Suppressor macrophage treated with lipopolysaccharide for 4 hours (primary cell): Measurements from ENCODE around the gene ANKH.
"Not testable (repeated sequence)": the region's sequence is repeated elsewhere in the genome, so short reads cannot be mapped to it uniquely, and the experiment has no call there.

Experiments used
- DNase-seq: peaks from one replicate; pipeline ENCODE4 v3.0.0-alpha.2; 2020

Gene ANKH

GRCh38 chr5:14853685-14854084 is 17.9 kb downstream of the ANKH start:
- DNase-seq = no peak

- DNase-seq = no peak
These were observed 18.8 kb downstream of the ANKH start for GRCh38 chr5:14852779-14853178.

- DNase-seq = no peak
These were observed 19.5 kb downstream of the ANKH start for GRCh38 chr5:14851999-14852526.

GRCh38 chr5:14851597-14851996 is 20.0 kb downstream of the ANKH start:
- DNase-seq = no peak

GRCh38 chr5:14851050-14851419 is 20.5 kb downstream of the ANKH start:
- no peak for DNase-seq

- DNase-seq = no peak
These were observed 21.0 kb downstream of the ANKH start for GRCh38 chr5:14850419-14851049.

GRCh38 chr5:14849516-14850294 is 21.9 kb downstream of the ANKH start:
- DNase-seq = no peak

GRCh38 chr5:14848942-14849341 is 22.6 kb downstream of the ANKH start:
- not testable (repeated sequence) for DNase-seq

GRCh38 chr5:14848385-14848784 is 23.2 kb downstream of the ANKH start:
- DNase-seq = no peak

GRCh38 chr5:14847471-14847870 is 24.1 kb downstream of the ANKH start:
- DNase-seq = no peak

- DNase-seq = no peak
These were observed 29.5 kb downstream of the ANKH start for GRCh38 chr5:14842117-14842516.

GRCh38 chr5:14840624-14841023 is 31.0 kb downstream of the ANKH start:
- DNase-seq = no peak

GRCh38 chr5:14838396-14839319 is 32.9 kb downstream of the ANKH start:
- no peak for DNase-seq

- not testable (repeated sequence) for DNase-seq
These were observed 34.0 kb downstream of the ANKH start for GRCh38 chr5:14837423-14838122.

GRCh38 chr5:14834584-14835550 is 36.7 kb downstream of the ANKH start:
- no peak for DNase-seq

- DNase-seq = no peak
These were observed 37.5 kb downstream of the ANKH start for GRCh38 chr5:14834062-14834461.

GRCh38 chr5:14831006-14831338 is 40.6 kb downstream of the ANKH start:
- DNase-seq = no peak

GRCh38 chr5:14830210-14831005 is 41.2 kb downstream of the ANKH start:
- no peak for DNase-seq

- DNase-seq = no peak
These were observed 42.2 kb downstream of the ANKH start for GRCh38 chr5:14829396-14829795.

- no peak for DNase-seq
These were observed 44.9 kb downstream of the ANKH start for GRCh38 chr5:14826714-14827113.

- DNase-seq = no peak
These were observed 45.6 kb downstream of the ANKH start for GRCh38 chr5:14825977-14826376.
